Left ventricle myocardium inferior (tissue), 1 donor: ENCODE data around the gene TRIM9. TPM values are rescaled to one million over a fixed set of nuclear protein-coding genes. Genes with fewer than 3 reads are reported as not detected.

Source experiments
- DNase-seq: peaks from one replicate; pipeline ENCODE4 v3.0.0-alpha.2; 2020
- H3K27ac ChIP-seq: fragments of 200-600 bp; replicated peaks from 2 replicates; pipeline ENCODE4 v1.8.0; 2021
- H3K27me3 ChIP-seq: fragments of 200-600 bp; 2 replicates; pipeline ENCODE4 v1.8.0; 2021; ENCODE audit warnings: low read depth
- H3K36me3 ChIP-seq: fragments of 200-600 bp; 2 replicates; pipeline ENCODE4 v1.8.0; 2021
- H3K4me1 ChIP-seq: fragments of 200-600 bp; 2 replicates; pipeline ENCODE4 v1.8.0; 2021
- H3K4me3 ChIP-seq: fragments of 200-600 bp; 2 replicates; pipeline ENCODE4 v1.8.0; 2021; ENCODE audit warnings: mild to moderate bottlenecking, moderate library complexity
- H3K9me3 ChIP-seq: fragments of 200-600 bp; replicated peaks from 2 replicates; pipeline ENCODE4 v1.8.0; 2021
- intact Hi-C: fragments of 100-400 bp; cut with micrococcal nuclease; formaldehyde crosslinking; loops from one replicate; pipeline ENCODE4 v1.11.0; 2022
- total RNA-seq: library from RNA; stranded (reverse); fragmentation: NEBNext Ultra II Directional; extraction: Animal tissue kit (Norgen Biotek cat#: 25700); gene quantifications from one replicate; pipeline ENCODE4 v1.2.1, GENCODE V29; 2021
- TF ChIP-seq, protein P1 (sequence below): fragments of 200-600 bp; IDR thresholded peaks from 2 replicates; pipeline ENCODE4 v1.8.0; 2021; ENCODE audit warnings: antibody characterized with exemption, mild to moderate bottlenecking, borderline replicate concordance
- donor health status: DM: no; HTN: yes; CAD: no; lungs with severe emphysema.

Gene TRIM9
- total RNA-seq, 1 donor from 2014 or later: 0.27 TPM

DNA sequence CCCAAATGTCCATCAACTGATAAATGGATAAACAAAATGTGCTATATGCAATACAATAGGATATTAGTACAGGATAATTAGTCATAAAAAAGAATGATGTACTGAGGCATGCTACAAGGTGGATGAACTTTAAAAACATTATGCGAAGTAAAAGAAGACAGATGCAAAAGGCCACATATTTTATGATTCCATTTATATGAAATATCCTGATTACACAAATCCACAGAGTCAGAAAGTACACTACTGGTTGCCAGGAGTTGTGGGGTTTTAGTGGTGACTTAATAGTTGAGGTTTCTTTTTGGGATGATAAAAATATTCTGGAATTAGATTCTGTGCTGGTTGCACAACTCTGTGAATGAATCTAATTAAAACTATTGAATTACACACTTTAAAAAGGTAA is 12.6 kb downstream of the TRIM9 start:
- H3K27me3 ChIP-seq: no peaks in the 10 kb centered on the region
- H3K9me3 ChIP-seq: no peaks in the 10 kb centered on the region
- H3K27ac ChIP-seq: peak overlapping the region; percentile 52
- H3K4me1 ChIP-seq: peaks cover 16% of the 10 kb centered on the region
- no peak for DNase-seq
- TF ChIP-seq, protein P1, sequence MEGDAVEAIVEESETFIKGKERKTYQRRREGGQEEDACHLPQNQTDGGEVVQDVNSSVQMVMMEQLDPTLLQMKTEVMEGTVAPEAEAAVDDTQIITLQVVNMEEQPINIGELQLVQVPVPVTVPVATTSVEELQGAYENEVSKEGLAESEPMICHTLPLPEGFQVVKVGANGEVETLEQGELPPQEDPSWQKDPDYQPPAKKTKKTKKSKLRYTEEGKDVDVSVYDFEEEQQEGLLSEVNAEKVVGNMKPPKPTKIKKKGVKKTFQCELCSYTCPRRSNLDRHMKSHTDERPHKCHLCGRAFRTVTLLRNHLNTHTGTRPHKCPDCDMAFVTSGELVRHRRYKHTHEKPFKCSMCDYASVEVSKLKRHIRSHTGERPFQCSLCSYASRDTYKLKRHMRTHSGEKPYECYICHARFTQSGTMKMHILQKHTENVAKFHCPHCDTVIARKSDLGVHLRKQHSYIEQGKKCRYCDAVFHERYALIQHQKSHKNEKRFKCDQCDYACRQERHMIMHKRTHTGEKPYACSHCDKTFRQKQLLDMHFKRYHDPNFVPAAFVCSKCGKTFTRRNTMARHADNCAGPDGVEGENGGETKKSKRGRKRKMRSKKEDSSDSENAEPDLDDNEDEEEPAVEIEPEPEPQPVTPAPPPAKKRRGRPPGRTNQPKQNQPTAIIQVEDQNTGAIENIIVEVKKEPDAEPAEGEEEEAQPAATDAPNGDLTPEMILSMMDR: no peak
- H3K36me3 ChIP-seq: no peaks in the 10 kb centered on the region
- intact Hi-C loops: no loop called here
- no peak overlapping the region for H3K4me3 ChIP-seq

DNA sequence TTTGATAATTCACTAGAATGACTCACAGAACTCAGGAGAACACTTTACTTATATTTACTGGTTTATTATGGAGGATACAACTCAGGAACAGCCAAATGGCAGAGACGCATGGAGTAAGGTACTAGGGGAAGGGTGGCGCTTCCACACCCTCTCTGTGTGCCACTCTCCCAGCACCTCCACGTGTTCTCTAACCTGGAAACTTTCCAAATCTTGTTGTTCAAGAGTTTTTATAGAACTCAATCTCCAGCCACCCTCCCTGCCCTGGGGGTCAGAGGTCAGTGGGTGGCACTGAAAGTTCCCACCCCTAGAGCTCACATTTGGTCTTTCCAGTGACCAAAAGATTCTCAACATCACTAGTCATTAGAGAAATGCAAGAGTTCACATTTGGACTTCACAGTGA is 13.2 kb downstream of the TRIM9 start:
- H3K27me3 ChIP-seq: no peaks in the 10 kb centered on the region
- H3K9me3 ChIP-seq: no peaks in the 10 kb centered on the region
- H3K4me3 ChIP-seq: no peak overlapping the region
- H3K4me1 ChIP-seq: peaks cover 16% of the 10 kb centered on the region
- TF ChIP-seq, protein P1: no peak
- peak overlapping the region; percentile 52 for H3K27ac ChIP-seq
- intact Hi-C loops: no loop called here
- DNase-seq: no peak
- H3K36me3 ChIP-seq: no peaks in the 10 kb centered on the region

DNA sequence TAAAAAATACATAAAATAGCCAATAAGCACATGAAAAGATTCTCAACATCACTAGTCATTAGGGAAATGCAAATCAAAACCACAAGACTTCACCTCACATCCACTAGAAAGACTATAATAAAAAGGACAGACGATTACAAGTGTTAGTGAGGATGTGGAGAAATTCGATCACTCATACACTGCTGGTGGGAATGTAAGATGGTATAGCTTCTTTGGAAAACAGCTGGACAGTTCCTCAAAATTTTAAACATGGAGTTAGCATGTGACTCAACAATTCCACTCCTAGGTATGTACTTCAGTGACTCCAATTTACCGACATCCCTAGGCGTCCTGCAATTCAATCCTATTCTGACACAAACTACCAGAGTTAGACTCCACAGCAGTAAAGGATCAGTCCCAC is 13.7 kb downstream of the TRIM9 start:
- Histone ChIP-seq H3K4me3 (no peak overlapping the region), H3K9me3 (no peaks in the 10 kb centered on the region), H3K4me1 (peaks cover 16% of the 10 kb centered on the region), H3K27me3 (no peaks in the 10 kb centered on the region), H3K36me3 (no peaks in the 10 kb centered on the region), H3K27ac (peak overlapping the region; percentile 52)
- intact Hi-C loops: no loop called here
- TF ChIP-seq, protein P1: no peak
- no peak for DNase-seq

DNA sequence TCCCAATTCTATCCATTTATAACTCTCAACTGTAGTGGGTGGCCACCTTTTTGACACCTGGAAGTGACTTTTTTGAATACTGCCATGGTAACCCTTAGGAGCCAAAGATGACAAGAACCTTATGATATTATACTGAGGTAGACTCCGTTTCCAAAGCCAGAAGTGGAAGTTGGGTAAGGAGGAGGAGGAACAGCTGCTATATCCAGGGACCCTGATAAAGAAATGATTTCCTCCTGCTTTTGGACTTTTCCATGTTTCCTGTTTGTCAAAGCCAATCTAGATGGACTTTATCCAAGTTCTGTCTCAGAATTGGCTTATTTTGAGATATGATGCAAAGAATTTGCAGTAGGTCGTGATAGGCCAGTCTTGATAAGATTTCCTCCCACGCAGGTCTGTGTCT is 14.3 kb downstream of the TRIM9 start:
- no peak for DNase-seq
- Histone ChIP-seq H3K4me1 (peaks cover 16% of the 10 kb centered on the region), H3K27ac (peak overlapping the region; percentile 52), H3K27me3 (no peaks in the 10 kb centered on the region), H3K4me3 (no peak overlapping the region), H3K36me3 (no peaks in the 10 kb centered on the region), H3K9me3 (no peaks in the 10 kb centered on the region)
- intact Hi-C loops: no loop called here
- TF ChIP-seq, protein P1: no peak

DNA sequence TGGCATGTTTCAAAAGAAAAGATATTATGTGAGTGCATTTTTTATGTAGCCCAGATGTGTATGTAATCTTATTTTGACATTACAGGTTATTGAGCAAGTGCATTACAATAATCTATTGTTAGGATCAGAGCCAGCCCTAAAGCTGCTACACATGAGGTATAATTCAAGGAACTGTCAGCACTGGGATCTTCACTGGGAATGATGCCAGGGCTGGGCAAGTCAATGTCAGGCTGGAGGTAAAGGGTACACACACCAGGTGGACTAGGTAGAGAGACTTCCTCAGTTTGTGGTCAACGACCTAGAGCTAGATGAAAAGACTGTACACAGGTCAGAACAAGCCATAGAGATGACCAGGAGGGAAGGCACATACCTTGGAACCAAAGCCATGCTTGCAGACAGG is 15.4 kb downstream of the TRIM9 start:
- TF ChIP-seq, protein P1: no peak
- intact Hi-C loops: no loop called here
- no peak overlapping the region for H3K4me3 ChIP-seq
- no peaks in the 10 kb centered on the region for H3K27me3 ChIP-seq
- H3K4me1 ChIP-seq: peaks cover 16% of the 10 kb centered on the region
- DNase-seq: no peak
- H3K36me3 ChIP-seq: no peaks in the 10 kb centered on the region
- no peak overlapping the region for H3K27ac ChIP-seq
- no peaks in the 10 kb centered on the region for H3K9me3 ChIP-seq

DNA sequence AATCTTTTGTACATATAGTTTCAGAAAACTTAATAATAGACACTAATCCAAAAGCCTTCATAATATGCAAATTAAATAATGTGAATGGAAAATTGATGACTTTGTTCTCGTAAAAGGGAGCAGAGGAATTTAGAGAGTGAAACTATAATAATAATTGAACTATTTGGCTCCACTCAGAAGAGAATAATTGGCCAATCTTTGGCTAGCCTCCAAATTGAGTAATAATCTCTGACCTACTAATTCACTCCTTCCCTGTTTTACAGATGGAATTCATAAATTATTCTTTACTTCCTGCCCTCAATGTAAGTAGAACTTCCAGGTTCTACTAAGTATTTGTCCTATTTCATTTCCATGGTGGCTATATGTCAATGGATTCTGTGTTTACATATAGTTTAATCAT is 15.8 kb downstream of the TRIM9 start:
- intact Hi-C loops: no loop called here
- Histone ChIP-seq H3K27me3 (no peaks in the 10 kb centered on the region), H3K4me3 (no peak overlapping the region), H3K9me3 (no peaks in the 10 kb centered on the region), H3K36me3 (no peaks in the 10 kb centered on the region), H3K27ac (no peak overlapping the region), H3K4me1 (peaks cover 16% of the 10 kb centered on the region)
- DNase-seq: no peak
- TF ChIP-seq, protein P1: no peak
